Measurements from ENCODE around the gene CEP104.

DNA sequence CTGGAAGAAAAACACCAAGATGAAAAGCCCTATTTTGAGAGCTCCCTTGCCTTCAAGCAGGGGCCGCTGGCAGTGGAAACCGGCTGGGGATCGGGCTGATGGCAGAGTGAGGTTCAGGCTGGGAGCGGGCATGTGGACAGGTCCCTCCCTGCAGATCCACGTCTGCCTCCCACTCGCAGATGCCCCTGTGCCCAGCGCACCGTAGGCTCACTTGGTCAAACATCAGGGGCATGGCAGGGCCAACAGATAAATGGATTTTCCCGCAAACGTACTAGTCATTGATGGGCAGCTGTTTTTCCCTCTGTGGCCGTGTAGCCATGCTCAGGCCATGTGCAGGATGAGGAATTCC lies 49.6 kb upstream of the CEP104 start:
- no peak for TF ChIP-seq POLR2A (IDR thresholded peaks at IDR 0.05)
- TF ChIP-seq, protein P1, sequence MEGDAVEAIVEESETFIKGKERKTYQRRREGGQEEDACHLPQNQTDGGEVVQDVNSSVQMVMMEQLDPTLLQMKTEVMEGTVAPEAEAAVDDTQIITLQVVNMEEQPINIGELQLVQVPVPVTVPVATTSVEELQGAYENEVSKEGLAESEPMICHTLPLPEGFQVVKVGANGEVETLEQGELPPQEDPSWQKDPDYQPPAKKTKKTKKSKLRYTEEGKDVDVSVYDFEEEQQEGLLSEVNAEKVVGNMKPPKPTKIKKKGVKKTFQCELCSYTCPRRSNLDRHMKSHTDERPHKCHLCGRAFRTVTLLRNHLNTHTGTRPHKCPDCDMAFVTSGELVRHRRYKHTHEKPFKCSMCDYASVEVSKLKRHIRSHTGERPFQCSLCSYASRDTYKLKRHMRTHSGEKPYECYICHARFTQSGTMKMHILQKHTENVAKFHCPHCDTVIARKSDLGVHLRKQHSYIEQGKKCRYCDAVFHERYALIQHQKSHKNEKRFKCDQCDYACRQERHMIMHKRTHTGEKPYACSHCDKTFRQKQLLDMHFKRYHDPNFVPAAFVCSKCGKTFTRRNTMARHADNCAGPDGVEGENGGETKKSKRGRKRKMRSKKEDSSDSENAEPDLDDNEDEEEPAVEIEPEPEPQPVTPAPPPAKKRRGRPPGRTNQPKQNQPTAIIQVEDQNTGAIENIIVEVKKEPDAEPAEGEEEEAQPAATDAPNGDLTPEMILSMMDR (IDR thresholded peaks at IDR 0.05 in 8 of 11, conservative IDR thresholded peaks at IDR 0.05 in 3 of 11): no peak

Data from spleen (tissue), 7 donors.